ENCODE measurements around the gene TTC6.

DNA sequence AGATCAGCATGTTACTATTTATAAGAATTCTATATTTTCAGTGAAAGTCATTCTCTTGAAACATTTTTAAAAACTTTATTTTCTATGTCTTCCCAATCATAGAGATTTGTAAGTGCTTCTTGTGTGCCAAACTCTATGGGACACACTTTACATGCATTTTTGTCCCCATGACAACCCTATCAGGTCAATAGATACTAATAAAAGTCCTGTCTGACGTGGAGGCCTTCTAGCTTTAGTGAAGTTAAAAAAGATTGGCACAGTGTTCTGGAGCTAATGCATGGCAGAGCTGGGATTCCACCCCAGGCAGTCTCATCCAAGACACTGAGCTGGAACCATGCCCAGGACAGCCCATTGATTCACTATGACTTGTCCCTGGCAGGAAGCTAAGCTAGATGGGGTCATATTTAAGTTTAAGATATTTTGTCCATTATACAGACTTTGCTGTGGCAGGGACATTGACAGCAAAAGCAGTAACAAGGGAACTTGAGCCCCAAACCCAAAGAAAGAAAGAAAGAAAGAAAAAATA is 28.1 kb downstream of the TTC6 start:
- TF ChIP-seq TAF1 (IDR thresholded peaks at IDR 0.05; ENCODE audit: low read depth, low read length) (no peak), POLR2AphosphoS5 (IDR thresholded peaks at IDR 0.05; ENCODE audit: low read depth, low read length) (no peak), PAX5 (IDR thresholded peaks at IDR 0.05; ENCODE audit: insufficient read depth, low read length, severe bottlenecking) (no peak), POLR2A (IDR thresholded peaks at IDR 0.05; ENCODE audit: low read depth, low read length) (no peak), SPI1 (IDR thresholded peaks at IDR 0.05; ENCODE audit: low read depth, low read length) (no peak), POU2F2 (IDR thresholded peaks at IDR 0.05; ENCODE audit: low read depth, low read length) (no peak)
